Measurements from ENCODE around the gene EIF2AK3. TPM values are rescaled to one million over a fixed set of nuclear protein-coding genes. Genes with fewer than 3 reads are reported as not detected.
A peak's percentile ranks its signal among the peaks of the same experiment; 100 is the strongest.
"Not testable (repeated sequence)": the region's sequence is repeated elsewhere in the genome, so short reads cannot be mapped to it uniquely, and the experiment has no call there.

EIF2AK3 gene
- total and polyA plus RNA-seq, 2 of the 8 experiments (the other 6 are each of a cell fraction or from before 2014, with no cell fraction given), result 5.8 to 22.8 TPM

- FAIRE-seq; H4K91ac ChIP-seq (replicated peaks; ENCODE audit: insufficient read length, low read length); H3K4ac ChIP-seq (replicated peaks; ENCODE audit: insufficient read length, low read depth, low read length); H2BK120ac ChIP-seq (replicated peaks; ENCODE audit: low read depth, low read length); DNase-seq (ENCODE audit: low read depth in 1 of 2, low spot score in 2 of 2); POLR2A ChIA-PET (ENCODE audit: partially characterized antibody); H3K23ac ChIP-seq (ENCODE audit: insufficient read length); H3K56ac ChIP-seq (replicated peaks; ENCODE audit: insufficient read length, low read depth, low read length); H4K5ac ChIP-seq (ENCODE audit: insufficient read length, low read depth, low read length); H2BK12ac ChIP-seq (ENCODE audit: low read depth, low read length); H3K27me3 ChIP-seq (replicated peaks in 1 of 4; ENCODE audit: control insufficient read depth in 3 of 4, extremely low read depth in 1 of 4, insufficient read depth in 3 of 4, low read length in 3 of 4); H3K14ac ChIP-seq (ENCODE audit: insufficient read length); H3K18ac ChIP-seq (ENCODE audit: extremely low read depth, low read length); H2BK5ac ChIP-seq (ENCODE audit: low read depth, low read length); H2AK5ac ChIP-seq (ENCODE audit: low read depth, low read length); H3K9me3 ChIP-seq (ENCODE audit: insufficient read depth in 2 of 2, low read depth in 1 of 2, low read length in 1 of 2); H3K79me1 ChIP-seq (ENCODE audit: low read depth, low read length); H3K36me3 ChIP-seq (ENCODE audit: control insufficient read depth in 2 of 4, insufficient read depth in 4 of 4, low read length in 3 of 4); H4K8ac ChIP-seq (ENCODE audit: extremely low read depth, insufficient read depth, low read length); H2BK15ac ChIP-seq (ENCODE audit: low read length); H2AFZ ChIP-seq (ENCODE audit: low read length); H4K20me1 ChIP-seq (replicated peaks in 1 of 2; ENCODE audit: control insufficient read depth in 1 of 2, insufficient read depth in 2 of 2, low read length in 2 of 2); H3K23me2 ChIP-seq (ENCODE audit: low read depth, low read length): not testable (repeated sequence)
- Histone ChIP-seq H3K4me1 (replicated peaks in 1 of 4; ENCODE audit: control insufficient read depth in 3 of 4, insufficient read depth in 4 of 4, low read length in 3 of 4) (peaks cover 0 to 20% (median 12%) of the 10 kb centered on the region in 4 experiments; a peak in 4 of 7 replicates), H3K4me2 (ENCODE audit: insufficient read depth in 1 of 2, low read depth in 2 of 2, low read length in 2 of 2) (peak overlapping the region; percentile 54 to 88), H2BK20ac (ENCODE audit: low read length) (0 out of 2 replicates have a peak overlapping the region, but pooled peaks have one; percentile 16), H3K27ac (ENCODE audit: low read depth, low read length) (0 out of 2 replicates have a peak overlapping the region, but pooled peaks have one; percentile 33), H3K9ac (replicated peaks in 1 of 4; ENCODE audit: extremely low read depth in 1 of 4, low read depth in 3 of 4, low read length in 3 of 4) (peak overlapping the region in 1 of 4 experiments; percentile 22; a peak in 2 of 7 replicates), H3K79me2 (ENCODE audit: control insufficient read depth in 1 of 2, insufficient read depth in 2 of 2, low read length in 2 of 2) (peaks cover 5 to 71% of the 10 kb centered on the region in 2 experiments; a peak in 3 of 4 replicates), H3K4me3 (ENCODE audit: extremely low read depth in 1 of 4, insufficient read depth in 2 of 4, low read depth in 3 of 4, low read length in 4 of 4) (peak overlapping the region in 2 of 4 experiments; percentile 9 to 88; a peak in 4 of 8 replicates)
- CTCF ChIA-PET (ENCODE audit: partially characterized antibody), result interaction anchor here (0.8 kb wide), 1 partner anchor 13 kb away, joined by 3 read pairs; no protein-coding TSS in a partner anchor
- WGBS, 2 experiments (ENCODE audit: extremely low coverage in 1 of 2, insufficient coverage in 1 of 2, insufficient read length in 1 of 2, insufficient replicate concordance in 2 of 2, low coverage in 1 of 2, low lambda C conversion rate in 2 of 2, missing lambda C conversion rate in 1 of 2), result 92% methylated on average over 11 of the region's 11 CpGs; no CpG with 5 or more reads in 1 of the 2 experiments
Observed at GRCh38 chr2:88623831-88624465, 3.3 kb downstream of the EIF2AK3 start.

Measured in H1 (cell line).